Stimulated activated CD4-positive, alpha-beta T cell treated with anti-CD3 and anti-CD28 coated beads, Interleukin-12 subunit alpha, Interleukin-12 subunit beta, amount 100 ng/mL, for 4 hours (primary cell): Measurements from ENCODE around the gene DRD3.

Source experiments
- DNase-seq: peaks from one replicate; pipeline ENCODE4 v3.0.0-alpha.2; 2020

The DRD3 gene

GRCh38 chr3:114178770-114179368 is at the start of gene DRD3:
DRD3 (minus strand) TSS chr3:114179052; CDS start chr3:114171992, 7,060 bp downstream.
- DNase-seq: no peak

GRCh38 chr3:114227076-114227475 is 48.2 kb upstream of the DRD3 start:
- DNase-seq: no peak

GRCh38 chr3:114226313-114226712 is 47.5 kb upstream of the DRD3 start:
- no peak for DNase-seq

- no peak for DNase-seq
These were observed 44.3 kb upstream of the DRD3 start for GRCh38 chr3:114223143-114223542.

- DNase-seq: no peak
These were observed 43.0 kb upstream of the DRD3 start for GRCh38 chr3:114221881-114222264.

GRCh38 chr3:114221165-114221880 is 42.5 kb upstream of the DRD3 start:
- DNase-seq: no peak

GRCh38 chr3:114219741-114220140 is 40.9 kb upstream of the DRD3 start:
- DNase-seq: no peak

GRCh38 chr3:114218578-114219185 is 39.8 kb upstream of the DRD3 start:
- no peak for DNase-seq

- no peak for DNase-seq
These were observed 39.2 kb upstream of the DRD3 start for GRCh38 chr3:114218006-114218405.

GRCh38 chr3:114217266-114217665 is 38.4 kb upstream of the DRD3 start:
- DNase-seq: no peak

GRCh38 chr3:114216186-114216970 is 37.5 kb upstream of the DRD3 start:
- DNase-seq: no peak

GRCh38 chr3:114214542-114215341 is 35.9 kb upstream of the DRD3 start:
- no peak for DNase-seq

- peak; percentile 53 for DNase-seq
These were observed 35.0 kb upstream of the DRD3 start for GRCh38 chr3:114213627-114214541.

GRCh38 chr3:114213292-114213626 is 34.4 kb upstream of the DRD3 start:
- no peak for DNase-seq

GRCh38 chr3:114212646-114213045 is 33.8 kb upstream of the DRD3 start:
- no peak for DNase-seq

GRCh38 chr3:114207768-114208167 is 28.9 kb upstream of the DRD3 start:
- DNase-seq: no peak

GRCh38 chr3:114206342-114206741 is 27.5 kb upstream of the DRD3 start:
- no peak for DNase-seq

- no peak for DNase-seq
These were observed 26.7 kb upstream of the DRD3 start for GRCh38 chr3:114205541-114205940.

GRCh38 chr3:114194750-114195149 is 15.9 kb upstream of the DRD3 start:
- DNase-seq: no peak

GRCh38 chr3:114192136-114192535 is 13.3 kb upstream of the DRD3 start:
- no peak for DNase-seq

- DNase-seq: no peak
These were observed 7.6 kb upstream of the DRD3 start for GRCh38 chr3:114186501-114186900.

GRCh38 chr3:114179575-114179974 is 723 bp upstream of the DRD3 start:
- DNase-seq: no peak
